HG03469 (cell line): Measurements from ENCODE around the gene TSPAN10.
A peak's percentile ranks its signal among the peaks of the same experiment; 100 is the strongest.
"Not testable (repeated sequence)": the region's sequence is repeated elsewhere in the genome, so short reads cannot be mapped to it uniquely, and the experiment has no call there.

Experiments
- ATAC-seq: cut with Tn5 transposase; IDR thresholded peaks from one replicate; pipeline ENCODE4 v1.9.1; 2021; ENCODE audit warnings: mild to moderate bottlenecking, moderate library complexity, moderate number of reproducible peaks; ENCODE audit not compliant: unreplicated experiment

The TSPAN10 gene

GRCh38 chr17:81659038-81659437 lies 22.0 kb downstream of the TSPAN10 start:
- no peak for ATAC-seq

GRCh38 chr17:81660441-81660840 lies 23.4 kb downstream of the TSPAN10 start:
- ATAC-seq: no peak

- ATAC-seq: no peak
Observed at GRCh38 chr17:81662002-81662401, 25.0 kb downstream of the TSPAN10 start.

- ATAC-seq: no peak
Observed at GRCh38 chr17:81664051-81664470, 27.1 kb downstream of the TSPAN10 start.

- ATAC-seq: no peak
Observed at GRCh38 chr17:81665205-81666091, 28.5 kb downstream of the TSPAN10 start.

- ATAC-seq: no peak
Observed at GRCh38 chr17:81666092-81666341, 29.0 kb downstream of the TSPAN10 start.

GRCh38 chr17:81666342-81667191 lies 29.6 kb downstream of the TSPAN10 start, which contains the start of the genes CCDC137 and OXLD1:
CCDC137 (plus strand) TSS chr17:81666737; CDS start chr17:81666767, 30 bp downstream.
OXLD1 (minus strand) TSS chr17:81666605; CDS start chr17:81666577, 28 bp downstream.
- peak; percentile 85 for ATAC-seq

GRCh38 chr17:81667754-81668153 lies 30.8 kb downstream of the TSPAN10 start:
- ATAC-seq: no peak

GRCh38 chr17:81672504-81672903 lies 35.5 kb downstream of the TSPAN10 start:
- no peak for ATAC-seq

GRCh38 chr17:81672954-81673353 lies 36.0 kb downstream of the TSPAN10 start:
- no peak for ATAC-seq

- no peak for ATAC-seq
Observed at GRCh38 chr17:81673561-81674258, 36.7 kb downstream of the TSPAN10 start.

GRCh38 chr17:81675515-81676221 lies 38.7 kb downstream of the TSPAN10 start:
- ATAC-seq: not testable (repeated sequence)

- ATAC-seq: no peak
Observed at GRCh38 chr17:81676906-81677305, 39.9 kb downstream of the TSPAN10 start.

GRCh38 chr17:81680150-81680549 lies 43.2 kb downstream of the TSPAN10 start:
- ATAC-seq: no peak

- ATAC-seq: no peak
Observed at GRCh38 chr17:81681672-81682071, 44.7 kb downstream of the TSPAN10 start.

- ATAC-seq: no peak
Observed at GRCh38 chr17:81682565-81683207, 45.7 kb downstream of the TSPAN10 start.

GRCh38 chr17:81683208-81683583 lies 46.2 kb downstream of the TSPAN10 start:
- ATAC-seq: peak; percentile 5

- peak; percentile 78 for ATAC-seq
Observed at GRCh38 chr17:81683584-81684441, 46.8 kb downstream of the TSPAN10 start, which contains the start of the genes ARL16 and HGS. ARL16 (minus strand) TSS chr17:81683797; CDS start chr17:81683753, 44 bp downstream. HGS (plus strand) TSS chr17:81684011; CDS start chr17:81684067, 56 bp downstream.

GRCh38 chr17:81684442-81684911 lies 47.5 kb downstream of the TSPAN10 start:
- no peak for ATAC-seq
